ENCODE data around the gene KANSL1. TPM values are rescaled to one million over a fixed set of nuclear protein-coding genes. Genes with fewer than 3 reads are reported as not detected.

The KANSL1 gene
- total and polyA plus RNA-seq, 2 experiments from 2014 or later = 37.3 to 84.3 TPM

GRCh38 chr17:46013502-46014165 is 179.6 kb downstream of the KANSL1 start:
- H3K36me3 ChIP-seq (replicated peaks; ENCODE audit: insufficient read depth, low read depth) = no peaks in the 10 kb centered on the region
- no peaks in the 10 kb centered on the region for H3K79me2 ChIP-seq
- DNase-seq (ENCODE audit: low spot score) = no peak
- no peaks in the 10 kb centered on the region for H3K9me3 ChIP-seq (ENCODE audit: low read depth)
- H3K27me3 ChIP-seq = no peaks in the 10 kb centered on the region
- no peaks in the 10 kb centered on the region for H3K9me2 ChIP-seq (replicated peaks; ENCODE audit: insufficient read depth)
- no peaks in the 10 kb centered on the region for H4K20me1 ChIP-seq (ENCODE audit: insufficient read depth, poor library complexity, severe bottlenecking)
- H3K4me2 ChIP-seq = no peak overlapping the region
- no peak overlapping the region for H3K27ac ChIP-seq
- H3K4me3 ChIP-seq = no peak overlapping the region
- 74% methylated on average over 9 of the region's 9 CpGs for WGBS (ENCODE audit: low lambda C conversion rate, missing lambda C conversion rate)
- H2AFZ ChIP-seq = no peak overlapping the region
- no peaks in the 10 kb centered on the region for H3K4me1 ChIP-seq (ENCODE audit: insufficient read depth)
- no peak for TF ChIP-seq EZH2phosphoT487 (IDR thresholded peaks at IDR 0.05; ENCODE audit: low read depth, severe bottlenecking, unreplicated experiment)
- no peak for TF ChIP-seq CTCF (IDR thresholded peaks at IDR 0.05; ENCODE audit: poor library complexity)
- TF ChIP-seq EZH2 (IDR thresholded peaks at IDR 0.05; ENCODE audit: borderline replicate concordance) = no peak

- H3K27ac ChIP-seq = no peak overlapping the region
- H3K4me1 ChIP-seq (ENCODE audit: insufficient read depth) = no peaks in the 10 kb centered on the region
- no peak overlapping the region for H3K4me2 ChIP-seq
- no peaks in the 10 kb centered on the region for H3K79me2 ChIP-seq
- no peak overlapping the region for H2AFZ ChIP-seq
- no peaks in the 10 kb centered on the region for H4K20me1 ChIP-seq (ENCODE audit: insufficient read depth, poor library complexity, severe bottlenecking)
- TF ChIP-seq CTCF (IDR thresholded peaks at IDR 0.05; ENCODE audit: poor library complexity) (no peak), EZH2phosphoT487 (IDR thresholded peaks at IDR 0.05; ENCODE audit: low read depth, severe bottlenecking, unreplicated experiment) (no peak), EZH2 (IDR thresholded peaks at IDR 0.05; ENCODE audit: borderline replicate concordance) (no peak)
- no peaks in the 10 kb centered on the region for H3K9me3 ChIP-seq (ENCODE audit: low read depth)
- DNase-seq (ENCODE audit: low spot score) = no peak
- WGBS (ENCODE audit: low lambda C conversion rate, missing lambda C conversion rate) = 71% methylated on average over 7 of the region's 7 CpGs
- H3K4me3 ChIP-seq = no peak overlapping the region
- H3K27me3 ChIP-seq = no peaks in the 10 kb centered on the region
- no peaks in the 10 kb centered on the region for H3K9me2 ChIP-seq (replicated peaks; ENCODE audit: insufficient read depth)
- no peaks in the 10 kb centered on the region for H3K36me3 ChIP-seq (replicated peaks; ENCODE audit: insufficient read depth, low read depth)
Observed at GRCh38 chr17:46013127-46013501, 180.1 kb downstream of the KANSL1 start.

GRCh38 chr17:46012506-46013079 is 180.6 kb downstream of the KANSL1 start:
- H3K27ac ChIP-seq = no peak overlapping the region
- H3K27me3 ChIP-seq = no peaks in the 10 kb centered on the region
- no peak overlapping the region for H3K4me2 ChIP-seq
- no peak overlapping the region for H3K4me3 ChIP-seq
- H3K9me2 ChIP-seq (replicated peaks; ENCODE audit: insufficient read depth) = no peaks in the 10 kb centered on the region
- no peaks in the 10 kb centered on the region for H3K79me2 ChIP-seq
- DNase-seq (ENCODE audit: low spot score) = no peak
- H4K20me1 ChIP-seq (ENCODE audit: insufficient read depth, poor library complexity, severe bottlenecking) = no peaks in the 10 kb centered on the region
- no peak overlapping the region for H2AFZ ChIP-seq
- H3K36me3 ChIP-seq (replicated peaks; ENCODE audit: insufficient read depth, low read depth) = no peaks in the 10 kb centered on the region
- TF ChIP-seq CTCF (IDR thresholded peaks at IDR 0.05; ENCODE audit: poor library complexity) (no peak), EZH2phosphoT487 (IDR thresholded peaks at IDR 0.05; ENCODE audit: low read depth, severe bottlenecking, unreplicated experiment) (no peak), EZH2 (IDR thresholded peaks at IDR 0.05; ENCODE audit: borderline replicate concordance) (no peak)
- WGBS (ENCODE audit: low lambda C conversion rate, missing lambda C conversion rate) = 93% methylated on average over 11 of the region's 11 CpGs
- H3K9me3 ChIP-seq (ENCODE audit: low read depth) = no peaks in the 10 kb centered on the region
- H3K4me1 ChIP-seq (ENCODE audit: insufficient read depth) = no peaks in the 10 kb centered on the region

Measured in hepatocyte (in vitro differentiated cells).